SK-N-SH (cell line): Measurements from ENCODE around the gene LMF1. TPM values are rescaled to one million over a fixed set of nuclear protein-coding genes. Genes with fewer than 3 reads are reported as not detected.

Experiments used
- CTCF ChIA-PET: fragments of 300-600, 350-600 bp; formaldehyde crosslinking; extraction: SDS; loops from one replicate; lab custom pipeline; 2021; lab: Yijun Ruan, JAX
- POLR2A ChIA-PET: fragments of 350-600 bp; sonication (Branson Sonifier 250); formaldehyde crosslinking; extraction: SDS; loops from one replicate; lab custom pipeline; 2020; ENCODE audit warnings: antibody characterized with exemption, inconsistent platforms; lab: Yijun Ruan, JAX
- DNase-seq: peaks from one replicate; pipeline ENCODE4 v3.0.0; 2012
- H2AFZ ChIP-seq: fragments of 200-600 bp; sonication (generic); 2 replicates; pipeline ENCODE4 v1.8.1; 2016; ENCODE audit warnings: antibody characterized with exemption, mild to moderate bottlenecking, low read depth
- H3F3A ChIP-seq: fragments of 200-600 bp; sonication (generic); replicated peaks from 2 replicates; pipeline ENCODE3; 2016; ENCODE audit warnings: antibody characterized with exemption, mild to moderate bottlenecking; ENCODE audit not compliant: insufficient read depth
- H3K27ac ChIP-seq, 2 experiments: fragments of 200-500 bp in 1 of 2; fragments of 200-600 bp in 1 of 2; sonication (Bioruptor generic) in 1 of 2; sonication (generic), shearing (Covaris generic) in 1 of 2; 2 replicates each; pipeline versions ENCODE4 v1.5.1 to v1.6.1; 2014 to 2016; ENCODE audit warnings: low read depth in 2 of 2, inconsistent platforms in 1 of 2, low read length in 1 of 2, mild to moderate bottlenecking in 1 of 2, mixed read lengths in 1 of 2
- H3K27me3 ChIP-seq: fragments of 200-600 bp; sonication (generic), shearing (Covaris generic); 2 replicates; pipeline ENCODE4 v1.6.1; 2016; ENCODE audit warnings: mixed run types; ENCODE audit not compliant: insufficient read depth
- H3K36me3 ChIP-seq, 2 experiments: fragments of 200-500 bp in 1 of 2; fragments of 200-600 bp in 1 of 2; sonication (Bioruptor generic) in 1 of 2; sonication (generic) in 1 of 2; replicated peaks in 1 of 2; 2 replicates each; pipeline versions ENCODE3 to v1.5.1; 2014 to 2016; ENCODE audit warnings: low read length in 1 of 2, mild to moderate bottlenecking in 1 of 2; ENCODE audit not compliant: insufficient read depth in 2 of 2, control insufficient read depth in 1 of 2
- H3K4me1 ChIP-seq, 2 experiments: fragments of 200-500 bp in 1 of 2; fragments of 200-600 bp in 1 of 2; sonication (Bioruptor generic) in 1 of 2; sonication (generic), shearing (Covaris generic) in 1 of 2; 2 replicates each; pipeline versions ENCODE4 v1.5.1 to v1.6.1; 2014 to 2016; ENCODE audit warnings: low read depth in 1 of 2, low read length in 1 of 2, mixed run types in 1 of 2; ENCODE audit not compliant: insufficient read depth in 2 of 2, control insufficient read depth in 1 of 2
- H3K4me2 ChIP-seq: fragments of 200-600 bp; sonication (generic), shearing (Covaris generic); 2 replicates; pipeline ENCODE4 v1.6.1; 2017; ENCODE audit warnings: mixed run types
- H3K4me3 ChIP-seq, 2 experiments: fragments of 200-500 bp in 1 of 2; fragments of 200-600 bp in 1 of 2; sonication (Bioruptor generic) in 1 of 2; sonication (generic), shearing (Covaris generic) in 1 of 2; 2 replicates each; pipeline versions ENCODE4 v1.5.1 to v1.8.1; 2014 to 2016; ENCODE audit warnings: low read depth in 2 of 2, inconsistent platforms in 1 of 2, low read length in 1 of 2, mild to moderate bottlenecking in 1 of 2, mixed read lengths in 1 of 2, moderate library complexity in 1 of 2
- H3K79me2 ChIP-seq: fragments of 200-600 bp; sonication (generic); 2 replicates; pipeline ENCODE4 v1.8.1; 2017; ENCODE audit warnings: mild to moderate bottlenecking; ENCODE audit not compliant: insufficient read depth
- H3K9ac ChIP-seq: fragments of 200-600 bp; sonication (generic); 2 replicates; pipeline ENCODE4 v1.6.1; 2017; ENCODE audit warnings: mixed run types
- H3K9me2 ChIP-seq: fragments of 200-600 bp; sonication (generic); 2 replicates; pipeline ENCODE4 v1.6.1; 2017; ENCODE audit warnings: mixed run types
- H3K9me3 ChIP-seq: fragments of 200-600 bp; sonication (generic); 2 replicates; pipeline ENCODE4 v1.6.1; 2017; ENCODE audit warnings: mixed run types, mild to moderate bottlenecking, moderate library complexity
- H4K20me1 ChIP-seq: fragments of 200-600 bp; sonication (generic); 2 replicates; pipeline ENCODE4 v1.6.1; 2017; ENCODE audit warnings: mild to moderate bottlenecking, mixed run types; ENCODE audit not compliant: insufficient read depth
- ELF1 ChIP-seq: IDR thresholded peaks from 2 replicates; pipeline ENCODE4 v1.4.0; 2012
- FOSL2 ChIP-seq: IDR thresholded peaks from 2 replicates; pipeline ENCODE4 v1.4.0; 2012; ENCODE audit warnings: low read depth, mild to moderate bottlenecking, moderate library complexity, borderline replicate concordance
- FOXM1 ChIP-seq: IDR thresholded peaks from 2 replicates; pipeline ENCODE4 v1.4.0; 2012; ENCODE audit warnings: low read depth, mild to moderate bottlenecking
- GATA2 ChIP-seq: sonication (generic); formaldehyde crosslinking; IDR thresholded peaks from 2 replicates; pipeline ENCODE4 v1.5.0; 2020; ENCODE audit warnings: mild to moderate bottlenecking, missing genetic modification reagents
- JUND ChIP-seq: IDR thresholded peaks from 2 replicates; pipeline ENCODE4 v1.4.0; 2012
- MEF2A ChIP-seq: IDR thresholded peaks from 2 replicates; pipeline ENCODE4 v1.4.0; 2012; ENCODE audit warnings: low read depth, borderline replicate concordance
- NRF1 ChIP-seq: IDR thresholded peaks from 2 replicates; pipeline ENCODE4 v1.6.1; 2012; ENCODE audit warnings: low read depth, mild to moderate bottlenecking, low read length
- POLR2AphosphoS5 ChIP-seq: IDR thresholded peaks from 2 replicates; pipeline ENCODE4 v1.6.1; 2012; ENCODE audit warnings: low read depth, low read length
- RFX5 ChIP-seq: IDR thresholded peaks from 2 replicates; pipeline ENCODE4 v1.6.1; 2012; ENCODE audit warnings: mild to moderate bottlenecking, improper control_type of control experiment, low read length
- SIN3A ChIP-seq: IDR thresholded peaks from 2 replicates; pipeline ENCODE4 v1.6.1; 2012; ENCODE audit warnings: low read depth, mild to moderate bottlenecking, low read length, moderate library complexity, borderline replicate concordance
- TAF1 ChIP-seq: IDR thresholded peaks from 2 replicates; pipeline ENCODE4 v1.6.1; 2012; ENCODE audit warnings: low read depth, mild to moderate bottlenecking, low read length, moderate library complexity, borderline replicate concordance
- TCF12 ChIP-seq: IDR thresholded peaks from 2 replicates; pipeline ENCODE4 v1.4.0; 2012
- TEAD4 ChIP-seq: IDR thresholded peaks from 2 replicates; pipeline ENCODE4 v1.4.0; 2012; ENCODE audit warnings: mild to moderate bottlenecking, borderline replicate concordance; ENCODE audit not compliant: insufficient read depth
- WGBS: methylation state at CpG from one replicate; pipeline ENCODE4 v1.1.6; 2017; ENCODE audit warnings: low lambda C conversion rate; 5-methylcytosine and 5-hydroxymethylcytosine counted together
- polyA plus RNA-seq, 3 experiments: library from polyadenylated mRNA; depleted of rRNA; stranded (reverse); fragments of >200 nt; gene quantifications; 2 replicates each; pipeline ENCODE4 v1.2.3, GENCODE V29; 2012
- TF ChIP-seq, protein P1 (sequence below): IDR thresholded peaks from 2 replicates; pipeline ENCODE4; 2012
- TF ChIP-seq, protein P2 (sequence below): fragments of 200-600 bp; sonication (generic); IDR thresholded peaks from 2 replicates; pipeline ENCODE4 v1.6.1; 2017; ENCODE audit warnings: antibody characterized with exemption, mild to moderate bottlenecking, moderate library complexity
- TF ChIP-seq, protein P3 (sequence below): IDR thresholded peaks from 2 replicates; pipeline ENCODE4 v1.4.0; 2012; ENCODE audit warnings: low read depth, borderline replicate concordance

LMF1 gene
- polyA plus RNA-seq, 1 of the 3 experiments (the other 2 are of a cell fraction): 5.7 TPM

DNA sequence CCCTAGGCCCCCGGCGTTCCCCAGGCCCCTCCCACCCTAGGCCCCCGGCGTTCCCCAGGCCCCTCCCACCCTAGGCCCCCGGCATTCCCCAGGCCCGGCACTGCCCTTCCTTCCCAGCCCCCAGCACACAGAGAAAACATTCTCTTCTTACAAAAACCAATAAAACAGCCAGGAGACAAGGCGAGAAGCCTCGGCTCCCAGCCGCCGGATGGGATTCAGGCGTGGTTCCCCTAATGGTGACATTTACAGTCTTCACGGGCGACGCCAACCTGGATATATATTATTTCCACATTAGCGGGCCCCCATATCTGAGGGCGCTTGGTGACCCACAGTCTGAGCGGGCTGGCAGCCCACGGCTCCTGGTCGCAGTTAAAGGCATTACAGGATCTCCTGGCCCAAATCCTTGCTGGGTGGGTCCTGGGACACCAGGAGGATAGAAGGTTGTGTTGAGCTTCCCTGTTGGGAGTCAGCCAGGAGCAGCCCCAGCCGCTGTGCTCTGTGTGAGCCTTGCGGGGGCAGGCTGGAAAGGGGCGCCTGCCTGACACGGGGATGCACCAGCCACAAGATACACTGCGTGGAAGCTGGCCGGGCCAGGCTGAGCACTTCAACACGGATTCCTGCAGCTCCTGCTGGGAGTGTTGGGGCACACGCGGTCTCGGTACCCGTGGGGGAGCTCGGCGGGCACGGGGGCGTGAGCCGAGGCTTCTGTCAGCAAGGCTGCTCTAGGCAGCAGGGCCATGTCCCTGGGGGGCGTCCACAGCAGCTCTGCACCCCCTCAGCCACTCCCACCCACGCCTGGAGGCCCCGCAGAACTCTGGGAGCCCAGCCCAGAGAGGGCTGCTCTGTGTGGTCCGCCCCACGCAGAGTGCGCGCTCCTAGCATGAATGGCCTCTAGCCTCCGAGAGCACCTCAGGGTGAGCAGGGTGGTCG is 83.7 kb downstream of the LMF1 start:
- Histone ChIP-seq H3K9me3 (no peaks in the 10 kb centered on the region), H3K27ac (no peak overlapping the region), H3K36me3 (no peaks in the 10 kb centered on the region), H3K9me2 (no peaks in the 10 kb centered on the region), H4K20me1 (no peaks in the 10 kb centered on the region), H3K9ac (no peak overlapping the region), H3K4me3 (no peak overlapping the region), H2AFZ (no peak overlapping the region), H3K4me2 (no peak overlapping the region), H3F3A (no peaks in the 10 kb centered on the region), H3K27me3 (no peaks in the 10 kb centered on the region), H3K79me2 (no peaks in the 10 kb centered on the region), H3K4me1 (peaks cover 0 to 3% of the 10 kb centered on the region in 2 experiments; a peak in 1 of 4 replicates)
- DNase-seq: no peak
- no peak for TF ChIP-seq RFX5
- TF ChIP-seq SIN3A: no peak
- no peak for TF ChIP-seq ELF1
- TF ChIP-seq GATA2: no peak
- POLR2A ChIA-PET: no interaction called here
- WGBS: 79% methylated on average over 16 of the region's 44 CpGs
- CTCF ChIA-PET: no interaction called here

DNA sequence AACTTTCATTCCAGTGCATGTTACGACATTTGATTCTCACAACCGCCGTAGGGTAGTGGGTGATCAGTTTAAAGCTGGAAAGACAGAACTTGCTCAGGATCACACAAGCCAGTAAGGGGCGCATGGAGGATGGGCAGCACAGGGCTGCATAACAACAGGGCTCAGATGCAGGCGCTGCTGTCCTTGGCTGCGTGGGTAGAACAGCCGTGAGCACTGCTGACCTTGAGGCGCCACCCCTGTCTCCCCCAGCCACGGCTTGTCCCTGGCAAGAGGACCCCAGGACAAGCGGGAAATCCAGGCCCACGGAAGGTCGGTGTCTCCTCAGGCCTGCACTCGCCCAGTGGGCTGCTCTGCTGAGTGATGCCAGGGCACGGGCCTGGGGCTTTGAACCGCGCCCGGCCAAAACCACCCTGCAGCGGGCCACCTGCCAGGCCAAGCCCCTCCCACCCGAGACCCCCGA is 84.7 kb downstream of the LMF1 start:
- no peak overlapping the region for H3K4me3 ChIP-seq
- H3F3A ChIP-seq: no peaks in the 10 kb centered on the region
- WGBS: 44% methylated on average over 10 of the region's 20 CpGs
- no peak overlapping the region for H3K4me2 ChIP-seq
- H3K36me3 ChIP-seq: no peaks in the 10 kb centered on the region
- TF ChIP-seq, protein P1, sequence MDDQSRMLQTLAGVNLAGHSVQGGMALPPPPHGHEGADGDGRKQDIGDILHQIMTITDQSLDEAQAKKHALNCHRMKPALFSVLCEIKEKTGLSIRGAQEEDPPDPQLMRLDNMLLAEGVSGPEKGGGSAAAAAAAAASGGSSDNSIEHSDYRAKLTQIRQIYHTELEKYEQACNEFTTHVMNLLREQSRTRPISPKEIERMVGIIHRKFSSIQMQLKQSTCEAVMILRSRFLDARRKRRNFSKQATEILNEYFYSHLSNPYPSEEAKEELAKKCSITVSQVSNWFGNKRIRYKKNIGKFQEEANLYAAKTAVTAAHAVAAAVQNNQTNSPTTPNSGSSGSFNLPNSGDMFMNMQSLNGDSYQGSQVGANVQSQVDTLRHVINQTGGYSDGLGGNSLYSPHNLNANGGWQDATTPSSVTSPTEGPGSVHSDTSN: no peak
- no peak for TF ChIP-seq FOSL2
- TF ChIP-seq NRF1: no peak
- TF ChIP-seq FOXM1: no peak
- no peak for TF ChIP-seq JUND
- no peak for TF ChIP-seq POLR2AphosphoS5
- TF ChIP-seq RFX5: no peak
- TF ChIP-seq, protein P2, sequence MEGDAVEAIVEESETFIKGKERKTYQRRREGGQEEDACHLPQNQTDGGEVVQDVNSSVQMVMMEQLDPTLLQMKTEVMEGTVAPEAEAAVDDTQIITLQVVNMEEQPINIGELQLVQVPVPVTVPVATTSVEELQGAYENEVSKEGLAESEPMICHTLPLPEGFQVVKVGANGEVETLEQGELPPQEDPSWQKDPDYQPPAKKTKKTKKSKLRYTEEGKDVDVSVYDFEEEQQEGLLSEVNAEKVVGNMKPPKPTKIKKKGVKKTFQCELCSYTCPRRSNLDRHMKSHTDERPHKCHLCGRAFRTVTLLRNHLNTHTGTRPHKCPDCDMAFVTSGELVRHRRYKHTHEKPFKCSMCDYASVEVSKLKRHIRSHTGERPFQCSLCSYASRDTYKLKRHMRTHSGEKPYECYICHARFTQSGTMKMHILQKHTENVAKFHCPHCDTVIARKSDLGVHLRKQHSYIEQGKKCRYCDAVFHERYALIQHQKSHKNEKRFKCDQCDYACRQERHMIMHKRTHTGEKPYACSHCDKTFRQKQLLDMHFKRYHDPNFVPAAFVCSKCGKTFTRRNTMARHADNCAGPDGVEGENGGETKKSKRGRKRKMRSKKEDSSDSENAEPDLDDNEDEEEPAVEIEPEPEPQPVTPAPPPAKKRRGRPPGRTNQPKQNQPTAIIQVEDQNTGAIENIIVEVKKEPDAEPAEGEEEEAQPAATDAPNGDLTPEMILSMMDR: no peak
- TF ChIP-seq, protein P3, sequence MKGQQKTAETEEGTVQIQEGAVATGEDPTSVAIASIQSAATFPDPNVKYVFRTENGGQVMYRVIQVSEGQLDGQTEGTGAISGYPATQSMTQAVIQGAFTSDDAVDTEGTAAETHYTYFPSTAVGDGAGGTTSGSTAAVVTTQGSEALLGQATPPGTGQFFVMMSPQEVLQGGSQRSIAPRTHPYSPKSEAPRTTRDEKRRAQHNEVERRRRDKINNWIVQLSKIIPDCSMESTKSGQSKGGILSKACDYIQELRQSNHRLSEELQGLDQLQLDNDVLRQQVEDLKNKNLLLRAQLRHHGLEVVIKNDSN: no peak
- no peak for TF ChIP-seq TAF1
- TF ChIP-seq MEF2A: no peak
- TF ChIP-seq TEAD4: no peak
- TF ChIP-seq GATA2: no peak
- TF ChIP-seq TCF12: no peak
- no peaks in the 10 kb centered on the region for H3K79me2 ChIP-seq
- CTCF ChIA-PET: interaction anchor here (1.3 kb wide), 1 partner anchor 14 kb away, joined by 5 read pairs; no protein-coding TSS in a partner anchor
- no peaks in the 10 kb centered on the region for H3K9me2 ChIP-seq
- DNase-seq: peak; percentile 57
- POLR2A ChIA-PET: no interaction called here
- peaks cover 0 to 3% of the 10 kb centered on the region in 2 experiments; a peak in 1 of 4 replicates for H3K4me1 ChIP-seq
- no peak overlapping the region for H3K27ac ChIP-seq
- H3K9ac ChIP-seq: no peak overlapping the region
- H3K9me3 ChIP-seq: no peaks in the 10 kb centered on the region
- H4K20me1 ChIP-seq: no peaks in the 10 kb centered on the region
- no peaks in the 10 kb centered on the region for H3K27me3 ChIP-seq
- no peak overlapping the region for H2AFZ ChIP-seq
